Activated CD4-positive, alpha-beta T cell treated with anti-CD3 and anti-CD28 coated beads, Interleukin-2, amount 50 U/mL, for 16 hours (primary cell): Measurements from ENCODE around the gene CD244.
"Not testable (repeated sequence)": the region's sequence is repeated elsewhere in the genome, so short reads cannot be mapped to it uniquely, and the experiment has no call there.

Experiments
- DNase-seq: peaks from one replicate; pipeline ENCODE4 v3.0.0-alpha.2; 2020

The CD244 gene

DNA sequence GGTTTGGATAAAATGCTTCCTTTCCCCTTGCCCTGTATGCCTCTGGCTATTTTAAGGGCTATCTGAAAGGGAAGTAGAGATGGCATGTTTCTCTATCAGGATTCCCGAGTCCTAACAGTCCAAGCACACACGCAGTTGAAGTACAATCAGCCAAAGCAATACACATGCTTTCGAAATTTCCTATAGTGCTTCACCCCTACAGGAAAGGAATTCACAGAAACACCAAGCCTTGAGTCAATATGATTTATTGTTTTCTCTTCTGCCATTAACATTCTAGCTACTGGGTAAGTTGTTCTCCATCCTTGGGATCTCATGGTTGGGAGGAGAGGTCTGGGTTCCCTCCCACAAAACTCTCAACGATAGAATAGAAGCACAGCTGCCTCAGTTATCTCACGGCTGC is 13.6 kb upstream of the CD244 start:
- DNase-seq = no peak

GRCh38 chr1:160875591-160875990 is 12.9 kb upstream of the CD244 start:
- DNase-seq = not testable (repeated sequence)

DNA sequence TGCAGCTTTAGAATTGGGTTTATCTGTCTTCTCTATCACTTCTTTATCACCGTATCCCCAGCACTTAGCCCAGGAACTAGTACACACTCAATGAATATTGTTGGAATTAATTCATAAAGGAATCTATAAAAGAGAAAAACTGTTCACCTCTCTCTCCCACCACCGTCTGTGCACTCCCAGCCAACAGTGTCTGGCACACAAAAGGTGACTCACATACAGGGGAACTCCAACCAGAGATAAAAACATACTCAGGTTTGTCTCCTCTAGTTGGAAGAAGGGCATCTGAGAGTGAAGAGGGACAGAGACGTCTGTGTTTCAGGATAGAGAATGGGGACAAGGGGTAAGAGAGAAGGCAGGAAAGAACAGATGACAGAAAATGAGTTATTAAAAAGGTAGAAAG is 12.2 kb upstream of the CD244 start:
- DNase-seq = no peak

- DNase-seq = no peak
Measured at GRCh38 chr1:160868141-160868540, 5.5 kb upstream of the CD244 start.

GRCh38 chr1:160867651-160868050 is 5.0 kb upstream of the CD244 start:
- DNase-seq = not testable (repeated sequence)

DNA sequence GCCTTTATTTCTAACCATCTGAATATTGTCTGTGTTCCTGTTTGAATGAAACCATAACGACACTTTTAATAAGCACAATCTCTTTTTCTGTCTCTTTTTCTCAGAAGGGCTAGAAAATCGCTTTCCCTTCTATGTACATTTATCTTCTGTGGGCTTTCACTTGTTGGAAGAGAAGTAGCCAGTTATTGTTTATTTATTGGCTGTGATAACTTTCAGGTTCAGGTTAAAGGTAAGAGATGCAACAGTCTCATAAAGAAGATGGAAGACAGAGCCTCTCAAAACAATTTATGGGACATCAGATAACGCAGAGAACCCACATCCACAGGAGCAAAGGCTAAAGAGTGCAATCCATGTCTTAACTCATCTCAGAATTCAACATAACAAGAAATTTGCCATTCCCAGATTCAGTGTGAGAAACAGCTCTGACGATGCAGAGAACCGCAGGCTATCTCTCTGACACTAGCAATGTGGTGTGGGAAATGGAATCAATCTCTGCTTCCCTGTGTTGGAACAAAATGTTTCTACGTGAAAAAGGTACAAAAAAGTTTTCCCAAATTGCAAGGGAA is 4.1 kb upstream of the CD244 start:
- no peak for DNase-seq

DNA sequence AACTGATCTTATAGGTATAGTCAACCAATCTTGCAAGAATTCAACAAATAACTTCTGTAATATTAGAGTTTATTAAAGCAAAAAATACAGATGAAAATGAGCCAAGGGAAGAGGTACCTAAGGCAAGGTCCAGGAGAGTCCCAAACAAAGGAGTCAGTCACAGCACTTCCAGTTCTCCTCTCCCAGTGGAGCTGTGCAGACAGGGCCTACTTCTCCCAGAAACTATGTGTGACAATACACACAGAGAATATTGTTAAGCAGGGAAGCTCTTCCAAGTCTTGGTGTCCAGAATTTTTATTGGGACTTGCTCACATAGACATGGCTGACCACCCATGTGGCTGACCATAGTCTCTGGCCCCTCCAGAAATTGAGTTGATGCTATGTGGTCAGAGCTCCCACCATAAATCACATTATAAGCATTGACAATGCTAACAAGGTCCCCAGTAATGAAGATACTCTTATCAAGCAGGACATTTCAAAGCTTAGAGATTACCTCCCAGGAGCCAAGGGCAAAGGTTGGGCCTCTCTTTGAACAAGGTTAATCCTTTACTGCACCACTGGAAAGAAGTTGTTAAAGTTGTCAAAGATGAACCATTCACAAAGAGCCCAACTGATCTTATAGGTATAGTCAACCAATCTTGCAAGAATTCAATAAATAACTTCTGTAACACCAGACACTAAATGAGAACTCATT is 3.5 kb upstream of the CD244 start:
- no peak for DNase-seq

- no peak for DNase-seq
Measured at GRCh38 chr1:160865337-160865736, 2.6 kb upstream of the CD244 start.

DNA sequence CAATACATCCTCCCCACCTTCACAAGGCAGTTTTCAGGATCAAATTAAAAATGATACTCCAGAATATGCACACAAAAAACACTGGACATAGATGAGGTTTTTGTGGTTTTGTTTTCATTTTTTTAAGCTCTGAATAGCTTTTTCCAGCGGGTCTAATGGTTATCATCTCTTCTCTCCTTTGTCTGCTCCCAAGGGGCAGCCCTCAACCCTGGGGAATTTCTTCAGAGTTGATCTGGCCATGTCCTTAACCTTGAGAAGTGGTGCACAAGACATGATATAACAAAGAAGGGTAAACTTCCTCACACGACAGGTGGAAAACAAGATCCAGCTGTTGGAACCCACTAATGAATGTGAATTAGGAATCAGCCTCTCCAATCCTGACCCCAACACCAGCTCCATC is 1.5 kb upstream of the CD244 start:
- DNase-seq = no peak

DNA sequence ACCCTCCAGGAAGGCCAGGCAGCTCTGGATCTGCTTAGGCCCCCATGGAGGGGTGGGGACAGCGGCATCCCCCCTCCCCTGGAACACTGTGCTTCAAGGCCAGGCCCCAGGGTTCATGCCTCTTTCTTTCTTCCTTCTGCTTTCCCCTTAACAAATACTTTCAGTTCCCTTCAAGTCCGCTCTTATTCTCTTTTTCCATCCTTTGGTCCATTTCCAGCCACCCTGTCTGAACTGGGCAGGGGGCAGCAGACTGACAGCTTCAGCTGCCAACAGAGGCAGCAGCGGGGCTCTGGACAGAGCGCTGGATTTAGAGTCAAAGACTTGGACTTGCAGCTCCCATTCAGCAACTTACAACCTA is 1.1 kb upstream of the CD244 start:
- no peak for DNase-seq

DNA sequence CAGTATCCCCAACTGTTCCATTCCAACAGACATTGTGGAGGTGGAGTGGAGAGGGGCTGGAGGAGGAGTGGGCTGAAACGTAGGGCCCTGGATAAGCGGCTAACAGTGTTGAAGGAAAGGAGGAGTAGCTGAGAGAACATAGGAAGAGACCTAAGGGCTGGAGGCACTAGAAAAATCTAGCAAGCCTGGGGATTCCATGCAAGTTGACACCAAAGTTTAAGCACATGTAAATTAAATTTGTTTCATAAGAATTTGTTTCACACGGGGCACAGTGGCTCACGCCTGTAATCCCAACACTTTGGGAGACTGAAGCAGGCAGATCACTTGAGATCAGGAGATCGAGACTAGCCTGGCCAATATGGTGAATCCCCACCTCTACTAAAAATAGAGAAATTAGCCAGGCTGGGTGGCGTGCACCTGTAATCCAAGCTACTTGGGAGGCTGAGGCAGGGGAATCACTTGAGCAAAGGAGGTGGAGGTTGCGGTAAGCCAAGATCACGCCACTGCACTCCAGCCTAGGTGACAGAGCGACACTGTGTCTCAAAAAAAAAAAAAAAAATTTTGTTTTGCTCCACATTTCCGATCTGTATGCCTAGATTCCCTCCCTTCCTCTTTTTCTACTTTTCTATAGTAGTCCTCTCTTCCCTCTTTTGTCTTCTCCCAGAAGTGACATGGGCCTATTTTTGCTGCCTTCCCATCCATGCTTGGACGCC is 530 bp upstream of the CD244 start:
- no peak for DNase-seq

DNA sequence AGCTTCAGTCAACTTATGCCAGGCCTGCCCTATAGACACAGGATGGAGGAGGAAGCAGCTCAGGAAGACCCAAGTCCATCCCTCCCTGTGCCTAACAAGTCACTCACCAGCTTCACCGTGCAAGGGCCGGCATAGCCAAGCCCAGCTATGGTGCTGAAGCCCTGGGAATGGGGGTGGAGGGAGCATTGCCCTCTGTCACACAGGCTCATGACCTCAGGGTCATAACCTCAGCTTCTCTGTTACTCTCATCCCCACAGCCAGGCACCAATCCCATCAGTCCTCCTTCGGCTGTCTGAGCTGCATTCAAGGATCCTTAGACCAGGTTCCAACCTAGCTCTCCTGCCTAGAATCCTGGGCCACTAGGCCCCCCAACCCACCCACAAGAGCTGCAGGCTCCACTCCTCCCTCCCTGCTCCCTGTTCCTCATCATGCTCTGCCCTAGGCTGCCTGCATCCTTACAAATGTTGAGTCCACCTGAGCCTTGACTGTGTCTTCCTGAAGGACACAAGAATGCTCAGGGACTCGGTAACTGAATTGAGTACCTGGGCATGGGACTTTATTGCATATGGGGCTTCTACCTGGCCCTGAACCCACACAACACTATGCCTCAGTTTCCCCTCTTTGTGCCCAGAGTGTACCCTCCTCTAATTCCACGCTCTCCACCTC is 1.7 kb downstream of the CD244 start:
- no peak for DNase-seq

DNA sequence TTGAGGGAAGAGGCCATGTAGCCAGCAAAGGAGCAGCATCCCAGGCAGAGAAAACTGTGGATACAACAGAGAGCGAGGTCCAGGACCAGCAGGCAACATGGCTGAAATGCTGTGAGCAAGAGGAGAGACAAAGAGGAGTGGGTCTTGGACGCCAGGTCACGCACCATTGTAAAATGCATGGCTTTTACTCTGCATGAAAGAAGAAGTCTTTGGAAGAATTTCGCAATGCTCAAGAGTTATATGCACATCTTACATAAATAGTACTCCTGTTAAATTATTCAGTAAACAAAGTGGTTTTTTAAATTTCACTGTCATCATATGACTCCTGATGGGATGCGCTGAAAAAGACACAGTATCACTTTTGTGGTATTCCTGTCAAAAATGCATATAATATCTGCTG is 3.5 kb downstream of the CD244 start:
- DNase-seq = no peak

GRCh38 chr1:160858507-160858906 is 4.2 kb downstream of the CD244 start:
- DNase-seq = no peak

- DNase-seq = no peak
Measured at GRCh38 chr1:160858097-160858496, 4.6 kb downstream of the CD244 start.

- no peak for DNase-seq
Measured at GRCh38 chr1:160855181-160855981, 7.3 kb downstream of the CD244 start.

- DNase-seq = no peak
Measured at GRCh38 chr1:160853754-160854153, 8.9 kb downstream of the CD244 start.

GRCh38 chr1:160853014-160853413 is 9.7 kb downstream of the CD244 start:
- DNase-seq = no peak

DNA sequence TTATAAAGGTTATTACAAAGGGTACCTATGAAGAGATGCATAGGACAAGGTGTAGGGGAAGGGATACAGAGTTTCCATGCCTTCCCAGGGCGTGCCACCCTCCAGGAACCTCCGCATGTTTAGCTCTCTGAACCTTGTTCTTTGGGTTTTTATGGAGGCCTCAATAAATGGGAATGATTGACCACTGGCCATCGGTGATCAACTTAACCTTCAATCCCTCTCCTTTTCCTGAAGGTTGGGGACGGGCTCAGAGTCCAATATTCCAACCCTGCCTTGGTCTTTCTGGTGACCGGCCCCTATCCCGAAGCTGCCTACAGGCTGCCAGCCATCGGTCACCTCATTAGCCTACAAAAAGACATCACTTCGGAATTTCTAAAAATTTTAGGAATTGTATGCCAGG is 11.7 kb downstream of the CD244 start:
- DNase-seq = no peak

GRCh38 chr1:160850541-160850940 is 12.1 kb downstream of the CD244 start:
- DNase-seq = no peak

GRCh38 chr1:160846281-160846680 is 16.4 kb downstream of the CD244 start:
- DNase-seq = no peak

DNA sequence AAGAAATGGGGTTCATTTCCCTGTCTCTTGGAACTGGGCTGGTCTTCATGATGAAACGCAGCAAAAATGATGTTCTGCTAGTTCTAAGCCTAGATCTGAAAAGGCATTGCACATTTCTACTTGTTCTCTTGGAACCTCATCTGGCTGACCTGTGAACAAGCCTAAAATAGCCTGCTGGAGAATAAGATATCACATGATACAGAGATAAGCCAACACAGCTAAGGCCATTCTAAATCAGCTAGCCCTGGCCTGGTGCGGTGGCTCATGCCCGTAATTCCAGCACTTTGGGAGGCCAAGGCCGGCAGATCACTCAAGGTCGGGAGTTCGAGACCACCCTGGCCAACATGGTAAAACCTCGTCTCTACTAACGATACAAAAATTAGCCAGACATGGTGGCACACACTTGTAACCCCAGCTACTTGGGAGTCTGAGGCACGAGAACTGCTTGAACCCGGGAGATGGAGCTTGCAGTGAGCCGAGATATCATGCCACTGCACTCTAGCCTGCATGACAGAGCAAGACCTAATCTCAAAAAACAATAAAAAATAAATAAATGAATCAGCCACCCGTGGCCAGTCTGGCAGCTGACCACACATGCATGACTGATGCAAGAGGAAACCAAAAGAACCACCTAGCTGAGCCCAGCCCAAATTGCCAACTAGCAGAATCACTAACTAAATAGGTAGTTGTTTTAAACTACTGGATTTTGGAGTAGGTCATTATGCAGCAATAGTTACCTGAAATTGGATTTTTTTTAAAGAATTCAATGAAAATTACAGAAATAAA is 18.0 kb downstream of the CD244 start:
- no peak for DNase-seq
